Ascending aorta (tissue), 2 donors: ENCODE data around the gene NEUROD1. TPM values are rescaled to one million over a fixed set of nuclear protein-coding genes. Genes with fewer than 3 reads are reported as not detected.

ENCODE experiments used
- DNase-seq, 2 donors: peaks; one replicate each; pipeline ENCODE4 v3.0.0-alpha.2; 2019; ENCODE audit warnings: low spot score in 2 of 2
- H3K27ac ChIP-seq, 2 donors: fragments of 200-600 bp; sonication (generic); one replicate each; pipeline ENCODE4 v1.5.1; 2016 to 2017; ENCODE audit warnings: mild to moderate bottlenecking in 1 of 2
- H3K27me3 ChIP-seq: fragments of 200-600 bp; sonication (generic); one replicate; pipeline ENCODE4 v1.5.1; 2017
- H3K36me3 ChIP-seq, 2 donors: fragments of 200-600 bp; sonication (generic); one replicate each; pipeline ENCODE4 v1.5.1; 2016
- H3K4me1 ChIP-seq, 2 donors: fragments of 200-600 bp; sonication (generic); one replicate each; pipeline ENCODE4 v1.5.1; 2016 to 2017; ENCODE audit warnings: mild to moderate bottlenecking in 1 of 2
- H3K4me3 ChIP-seq, 2 donors: fragments of 200-600 bp; sonication (generic); one replicate each; pipeline ENCODE4 v1.5.1; 2016 to 2017; ENCODE audit warnings: mild to moderate bottlenecking in 1 of 2
- H3K9me3 ChIP-seq, 2 donors: fragments of 200-600 bp; sonication (generic); one replicate each; pipeline ENCODE4 v1.5.1; 2016
- intact Hi-C: fragments of 100-400 bp; cut with DNase I; formaldehyde crosslinking; loops from one replicate; pipeline ENCODE4 v1.15.1; 2023
- total RNA-seq: library from RNA; depleted of rRNA; stranded (reverse); fragments of >200 nt; gene quantifications from one replicate; pipeline ENCODE4 v1.1.0, GENCODE V29; 2016
- TF ChIP-seq, protein P1 (sequence below), 3 experiments: fragments of 200-600 bp in 2 of 3; fragments of 450-650 bp in 1 of 3; sonication (generic) in 2 of 3; IDR thresholded peaks; one replicate each; pipeline ENCODE4 v1.5.1; 2016 to 2019; ENCODE audit warnings: antibody characterized with exemption in 3 of 3, mild to moderate bottlenecking in 1 of 3, moderate library complexity in 1 of 3

The NEUROD1 gene
- total RNA-seq, 1 donor from 2014 or later: not detected

DNA sequence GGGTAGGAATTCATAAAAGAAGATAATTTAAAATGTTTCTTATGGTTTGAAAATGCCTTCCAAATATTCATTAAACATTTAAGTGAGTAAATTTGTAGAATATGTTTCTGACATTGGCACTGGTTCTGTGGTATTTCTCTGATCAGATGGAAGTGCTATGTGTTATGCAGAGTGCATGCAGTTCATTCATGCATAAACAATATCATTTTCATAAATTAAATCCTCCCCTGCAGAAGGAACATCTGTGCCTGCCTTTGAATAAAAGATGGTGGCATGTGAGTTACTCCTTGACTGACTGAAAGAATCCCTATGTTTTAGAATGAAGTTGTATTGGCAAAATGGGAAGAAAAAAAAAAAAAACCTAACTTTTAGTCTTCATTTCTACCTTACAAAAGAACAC is 5.9 kb downstream of the NEUROD1 start:
- Histone ChIP-seq H3K36me3 (no peaks in the 10 kb centered on the region), H3K27me3 (no peaks in the 10 kb centered on the region), H3K4me1 (no peaks in the 10 kb centered on the region), H3K4me3 (no peak overlapping the region), H3K27ac (no peak overlapping the region), H3K9me3 (no peaks in the 10 kb centered on the region)
- TF ChIP-seq, protein P1, sequence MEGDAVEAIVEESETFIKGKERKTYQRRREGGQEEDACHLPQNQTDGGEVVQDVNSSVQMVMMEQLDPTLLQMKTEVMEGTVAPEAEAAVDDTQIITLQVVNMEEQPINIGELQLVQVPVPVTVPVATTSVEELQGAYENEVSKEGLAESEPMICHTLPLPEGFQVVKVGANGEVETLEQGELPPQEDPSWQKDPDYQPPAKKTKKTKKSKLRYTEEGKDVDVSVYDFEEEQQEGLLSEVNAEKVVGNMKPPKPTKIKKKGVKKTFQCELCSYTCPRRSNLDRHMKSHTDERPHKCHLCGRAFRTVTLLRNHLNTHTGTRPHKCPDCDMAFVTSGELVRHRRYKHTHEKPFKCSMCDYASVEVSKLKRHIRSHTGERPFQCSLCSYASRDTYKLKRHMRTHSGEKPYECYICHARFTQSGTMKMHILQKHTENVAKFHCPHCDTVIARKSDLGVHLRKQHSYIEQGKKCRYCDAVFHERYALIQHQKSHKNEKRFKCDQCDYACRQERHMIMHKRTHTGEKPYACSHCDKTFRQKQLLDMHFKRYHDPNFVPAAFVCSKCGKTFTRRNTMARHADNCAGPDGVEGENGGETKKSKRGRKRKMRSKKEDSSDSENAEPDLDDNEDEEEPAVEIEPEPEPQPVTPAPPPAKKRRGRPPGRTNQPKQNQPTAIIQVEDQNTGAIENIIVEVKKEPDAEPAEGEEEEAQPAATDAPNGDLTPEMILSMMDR (IDR thresholded peaks at IDR 0.05): no peak
- no peak for DNase-seq
- intact Hi-C loops: no loop called here

DNA sequence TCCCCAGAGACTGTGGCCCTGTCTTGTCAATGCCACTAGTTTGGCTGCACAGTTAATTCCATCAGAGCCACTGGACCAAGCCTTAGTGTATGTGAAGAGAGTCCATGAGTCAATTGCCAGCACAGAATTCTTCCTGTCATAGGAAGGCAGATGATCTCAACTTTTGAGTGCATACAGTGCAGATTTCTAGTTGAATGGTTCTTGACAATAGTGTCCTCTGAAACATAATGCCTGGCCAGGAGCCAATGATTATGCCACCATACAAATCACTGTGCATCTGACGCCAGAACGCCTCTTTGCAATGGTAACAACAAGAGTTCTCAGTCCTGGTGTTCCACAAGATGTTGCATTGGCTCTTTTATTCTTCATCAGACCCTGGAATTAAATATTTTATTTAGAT is 7.1 kb downstream of the NEUROD1 start:
- Histone ChIP-seq H3K36me3 (no peaks in the 10 kb centered on the region), H3K4me3 (no peak overlapping the region), H3K27ac (no peak overlapping the region), H3K27me3 (no peaks in the 10 kb centered on the region), H3K4me1 (no peaks in the 10 kb centered on the region), H3K9me3 (no peaks in the 10 kb centered on the region)
- no peak for DNase-seq
- TF ChIP-seq, protein P1 (IDR thresholded peaks at IDR 0.05): no peak
- intact Hi-C loops: no loop called here

DNA sequence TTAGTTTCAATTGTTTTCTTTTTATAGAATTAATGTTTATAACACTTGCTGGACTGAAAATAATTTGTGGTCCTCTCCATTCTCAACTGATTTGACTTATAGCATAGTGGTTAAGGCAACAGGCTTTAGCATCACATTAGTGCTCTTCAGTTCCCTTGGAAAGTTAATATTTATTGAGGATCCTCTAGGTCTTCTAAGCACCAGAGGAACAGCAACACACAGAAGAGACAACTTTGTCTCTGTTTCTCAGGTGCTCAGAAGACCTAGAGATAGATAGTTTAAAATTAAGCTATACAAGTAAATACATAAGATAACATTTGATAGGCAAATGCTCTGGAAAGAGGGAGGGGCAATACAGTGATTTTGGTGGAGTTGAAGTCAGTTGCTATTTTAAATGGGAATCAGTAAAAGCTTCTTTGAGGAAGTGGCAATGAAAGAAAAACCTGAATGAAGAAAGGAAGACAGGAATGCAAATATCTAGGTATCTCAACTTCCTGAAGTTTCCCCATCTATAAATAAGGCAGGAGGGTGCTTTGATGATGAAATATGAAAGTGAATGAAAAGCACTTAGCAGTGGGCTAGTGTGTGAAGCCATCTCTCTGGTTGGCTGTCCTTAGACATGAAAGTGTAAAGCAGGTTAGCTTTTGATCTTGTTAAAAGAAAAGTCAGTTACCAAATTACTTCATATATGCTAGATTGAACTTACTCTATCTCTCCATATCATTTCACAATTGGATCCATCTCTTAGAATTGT is 7.9 kb downstream of the NEUROD1 start:
- no peaks in the 10 kb centered on the region for H3K9me3 ChIP-seq
- TF ChIP-seq, protein P1 (IDR thresholded peaks at IDR 0.05): no peak
- intact Hi-C loops: no loop called here

DNA sequence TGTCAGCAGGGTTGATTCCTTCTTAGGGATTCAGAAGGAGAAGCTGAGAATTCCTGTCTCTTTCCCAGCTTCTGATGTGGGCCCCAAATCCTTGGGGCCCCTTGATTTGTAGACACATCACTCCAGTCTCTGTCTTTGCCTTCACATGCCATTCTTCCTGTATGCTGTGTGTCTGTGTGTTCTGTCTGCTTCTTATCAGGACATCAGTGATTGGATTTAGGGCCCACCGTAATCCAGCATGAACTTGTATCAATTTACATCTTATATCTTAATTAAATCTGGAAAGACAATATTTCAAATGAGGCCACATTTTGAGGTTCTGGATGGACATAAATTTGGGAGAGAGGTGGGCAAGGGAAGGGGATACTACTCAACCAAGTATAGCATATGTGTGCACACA is 9.7 kb downstream of the NEUROD1 start:
- H3K4me3 ChIP-seq: no peak overlapping the region
- TF ChIP-seq, protein P1 (IDR thresholded peaks at IDR 0.05): no peak

More for the DNA sequence above, 7.9 kb downstream of the NEUROD1 start:
- Histone ChIP-seq H3K27ac (no peak overlapping the region), H3K27me3 (no peaks in the 10 kb centered on the region), H3K4me1 (no peaks in the 10 kb centered on the region), H3K4me3 (no peak overlapping the region), H3K36me3 (no peaks in the 10 kb centered on the region)
- no peak for DNase-seq

DNA sequence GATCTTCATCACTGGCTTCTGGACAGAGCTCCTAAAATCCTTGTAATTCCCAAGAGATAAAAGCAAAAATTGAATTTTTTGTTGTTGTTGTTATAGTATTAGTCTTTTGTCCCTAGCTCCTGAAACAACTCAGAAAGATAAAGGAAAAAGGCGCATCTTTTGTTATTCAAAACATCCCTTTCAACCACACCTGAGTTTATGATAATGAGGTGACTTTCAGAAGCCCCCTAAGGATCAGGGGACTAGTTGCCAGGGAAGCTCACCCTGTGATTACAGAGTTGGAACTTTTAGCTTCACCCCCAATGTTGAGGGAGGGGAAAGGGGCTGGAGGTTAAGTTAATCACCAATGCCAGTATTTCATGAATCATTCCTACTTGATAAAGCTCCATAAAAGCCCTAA is 13.1 kb downstream of the NEUROD1 start:
- H3K27me3 ChIP-seq: no peaks in the 10 kb centered on the region
- no peaks in the 10 kb centered on the region for H3K9me3 ChIP-seq
- no peak for DNase-seq
- H3K4me1 ChIP-seq: no peaks in the 10 kb centered on the region
- no peaks in the 10 kb centered on the region for H3K36me3 ChIP-seq
- no peak overlapping the region for H3K27ac ChIP-seq
- TF ChIP-seq, protein P1 (IDR thresholded peaks at IDR 0.05): no peak
- no peak overlapping the region for H3K4me3 ChIP-seq
- intact Hi-C loops: no loop called here

More for the DNA sequence above, 9.7 kb downstream of the NEUROD1 start:
- Histone ChIP-seq H3K36me3 (no peaks in the 10 kb centered on the region), H3K4me1 (no peaks in the 10 kb centered on the region), H3K9me3 (no peaks in the 10 kb centered on the region), H3K27me3 (no peaks in the 10 kb centered on the region), H3K27ac (no peak overlapping the region)
- intact Hi-C loops: no loop called here
- no peak for DNase-seq
